Vagina (tissue), 2 donors: ENCODE measurements around the gene LRPPRC.

ENCODE experiments used
- POLR2AphosphoS5 ChIP-seq, 2 donors: sonication (generic); formaldehyde crosslinking; IDR thresholded peaks; one replicate each; pipeline ENCODE4 v1.9.0; 2017; ENCODE audit warnings: antibody characterized with exemption in 2 of 2, mild to moderate bottlenecking in 2 of 2, low read depth in 1 of 2; ENCODE audit not compliant: insufficient read depth in 1 of 2
- TF ChIP-seq, protein P1 (sequence below), 3 experiments: fragments of 450-650 bp in 2 of 3; fragments of 200-600 bp in 1 of 3; sonication (generic) in 1 of 3; IDR thresholded peaks; one replicate each; pipeline ENCODE4 v1.5.1; 2017 to 2019; ENCODE audit warnings: antibody characterized with exemption in 3 of 3, mild to moderate bottlenecking in 2 of 3, moderate library complexity in 2 of 3

- TF ChIP-seq POLR2AphosphoS5 (IDR thresholded peaks at IDR 0.05; ENCODE audit: insufficient read depth in 1 of 2, low read depth in 1 of 2) = no peak
- TF ChIP-seq, protein P1, sequence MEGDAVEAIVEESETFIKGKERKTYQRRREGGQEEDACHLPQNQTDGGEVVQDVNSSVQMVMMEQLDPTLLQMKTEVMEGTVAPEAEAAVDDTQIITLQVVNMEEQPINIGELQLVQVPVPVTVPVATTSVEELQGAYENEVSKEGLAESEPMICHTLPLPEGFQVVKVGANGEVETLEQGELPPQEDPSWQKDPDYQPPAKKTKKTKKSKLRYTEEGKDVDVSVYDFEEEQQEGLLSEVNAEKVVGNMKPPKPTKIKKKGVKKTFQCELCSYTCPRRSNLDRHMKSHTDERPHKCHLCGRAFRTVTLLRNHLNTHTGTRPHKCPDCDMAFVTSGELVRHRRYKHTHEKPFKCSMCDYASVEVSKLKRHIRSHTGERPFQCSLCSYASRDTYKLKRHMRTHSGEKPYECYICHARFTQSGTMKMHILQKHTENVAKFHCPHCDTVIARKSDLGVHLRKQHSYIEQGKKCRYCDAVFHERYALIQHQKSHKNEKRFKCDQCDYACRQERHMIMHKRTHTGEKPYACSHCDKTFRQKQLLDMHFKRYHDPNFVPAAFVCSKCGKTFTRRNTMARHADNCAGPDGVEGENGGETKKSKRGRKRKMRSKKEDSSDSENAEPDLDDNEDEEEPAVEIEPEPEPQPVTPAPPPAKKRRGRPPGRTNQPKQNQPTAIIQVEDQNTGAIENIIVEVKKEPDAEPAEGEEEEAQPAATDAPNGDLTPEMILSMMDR (IDR thresholded peaks at IDR 0.05) = no peak
These were observed 13.4 kb upstream of the LRPPRC start for GRCh38 chr2:44009136-44009735.
